Thymus (tissue), 2 donors: ENCODE measurements around the gene PLEKHA1. TPM values are rescaled to one million over a fixed set of nuclear protein-coding genes. Genes with fewer than 3 reads are reported as not detected.

Experiments used
- polyA plus RNA-seq: library from polyadenylated mRNA; stranded (reverse); fragments of 200-250 nt; gene quantifications from one replicate; pipeline ENCODE4 v1.2.3, GENCODE V29; 2013
- total RNA-seq: library from RNA; stranded (reverse); fragments of 120-200 nt; gene quantifications from one replicate; pipeline ENCODE4 v1.2.4, GENCODE V29; 2013
- donor health status: healthy.

The PLEKHA1 gene
- total and polyA plus RNA-seq, 2 donors = 11.1 to 28.2 TPM

Other genes with a start within 250 kb of the PLEKHA1 start
- gene BTBD16, start 103.4 kb upstream of the PLEKHA1 start, total RNA-seq = 0.14 TPM
- gene BTBD16, start 103.4 kb upstream of the PLEKHA1 start, polyA plus RNA-seq = 1.2 TPM
- not detected for gene ARMS2, start 79.9 kb downstream of the PLEKHA1 start, total RNA-seq
- gene ARMS2, start 79.9 kb downstream of the PLEKHA1 start, polyA plus RNA-seq = 0.18 TPM
- gene HTRA1, start 86.8 kb downstream of the PLEKHA1 start, total RNA-seq = 12.0 TPM
- gene HTRA1, start 86.8 kb downstream of the PLEKHA1 start, polyA plus RNA-seq = 82.8 TPM
- gene DMBT1, start 186.0 kb downstream of the PLEKHA1 start, total RNA-seq = 0.09 TPM
- gene DMBT1, start 186.0 kb downstream of the PLEKHA1 start, polyA plus RNA-seq = 0.27 TPM